Measurements from ENCODE around the gene LAMA3.

GRCh38 chr18:24003903-24004640 is 314.8 kb downstream of the LAMA3 start:
- TF ChIP-seq, protein P1, sequence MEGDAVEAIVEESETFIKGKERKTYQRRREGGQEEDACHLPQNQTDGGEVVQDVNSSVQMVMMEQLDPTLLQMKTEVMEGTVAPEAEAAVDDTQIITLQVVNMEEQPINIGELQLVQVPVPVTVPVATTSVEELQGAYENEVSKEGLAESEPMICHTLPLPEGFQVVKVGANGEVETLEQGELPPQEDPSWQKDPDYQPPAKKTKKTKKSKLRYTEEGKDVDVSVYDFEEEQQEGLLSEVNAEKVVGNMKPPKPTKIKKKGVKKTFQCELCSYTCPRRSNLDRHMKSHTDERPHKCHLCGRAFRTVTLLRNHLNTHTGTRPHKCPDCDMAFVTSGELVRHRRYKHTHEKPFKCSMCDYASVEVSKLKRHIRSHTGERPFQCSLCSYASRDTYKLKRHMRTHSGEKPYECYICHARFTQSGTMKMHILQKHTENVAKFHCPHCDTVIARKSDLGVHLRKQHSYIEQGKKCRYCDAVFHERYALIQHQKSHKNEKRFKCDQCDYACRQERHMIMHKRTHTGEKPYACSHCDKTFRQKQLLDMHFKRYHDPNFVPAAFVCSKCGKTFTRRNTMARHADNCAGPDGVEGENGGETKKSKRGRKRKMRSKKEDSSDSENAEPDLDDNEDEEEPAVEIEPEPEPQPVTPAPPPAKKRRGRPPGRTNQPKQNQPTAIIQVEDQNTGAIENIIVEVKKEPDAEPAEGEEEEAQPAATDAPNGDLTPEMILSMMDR (IDR thresholded peaks at IDR 0.05), result no peak
- no peak for TF ChIP-seq EP300 (IDR thresholded peaks at IDR 0.05)
- TF ChIP-seq POLR2A (IDR thresholded peaks at IDR 0.05), result no peak
